HUDEP-2 (cell line): ENCODE measurements around the gene TANK.
"Not testable (repeated sequence)": the region's sequence is repeated elsewhere in the genome, so short reads cannot be mapped to it uniquely, and the experiment has no call there.

Experiments used
- DNase-seq, 76 experiments: peaks; one replicate each; lab custom pipeline; 2025; ENCODE audit not compliant: unreplicated experiment in 76 of 76; lab: John Stamatoyannopoulos, UW

TANK gene

DNA sequence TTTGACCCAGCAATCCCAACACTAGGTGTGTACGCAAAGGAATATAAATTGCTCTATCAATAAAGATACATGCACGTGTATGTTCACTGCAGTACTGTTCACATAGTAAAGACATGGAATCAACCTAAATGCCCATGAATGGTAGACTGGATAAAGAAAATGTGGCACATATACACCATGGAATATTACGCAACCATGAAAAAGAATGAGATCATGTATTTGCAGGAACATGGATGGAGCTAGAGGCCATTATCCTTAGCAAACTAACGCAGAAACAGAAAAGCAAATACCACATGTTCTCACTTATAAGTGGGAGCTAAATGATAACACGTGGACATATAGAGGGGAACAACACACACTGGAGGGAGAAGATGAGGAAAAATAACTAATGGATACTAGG, 27.8 kb upstream of the TANK start:
- not testable (repeated sequence) for DNase-seq

DNA sequence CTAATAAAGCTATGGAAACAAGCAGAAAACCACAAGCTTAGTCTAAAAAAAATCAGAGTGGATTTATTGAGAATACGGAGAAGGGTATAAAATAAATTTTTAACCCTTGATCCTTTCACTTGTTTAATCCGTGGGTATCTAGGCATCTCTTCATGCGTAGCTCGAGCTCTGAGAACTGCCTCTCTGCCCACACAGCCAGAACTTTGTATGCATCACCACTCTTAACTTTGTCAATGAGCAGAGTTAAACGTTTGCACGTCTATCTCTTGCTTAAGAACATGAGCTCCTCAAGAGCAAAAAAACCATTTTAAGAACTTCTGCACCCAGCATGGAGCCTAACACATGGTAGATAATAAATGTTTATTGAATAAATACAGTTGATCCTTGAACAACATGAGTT, 26.9 kb upstream of the TANK start:
- no peak for DNase-seq

DNA sequence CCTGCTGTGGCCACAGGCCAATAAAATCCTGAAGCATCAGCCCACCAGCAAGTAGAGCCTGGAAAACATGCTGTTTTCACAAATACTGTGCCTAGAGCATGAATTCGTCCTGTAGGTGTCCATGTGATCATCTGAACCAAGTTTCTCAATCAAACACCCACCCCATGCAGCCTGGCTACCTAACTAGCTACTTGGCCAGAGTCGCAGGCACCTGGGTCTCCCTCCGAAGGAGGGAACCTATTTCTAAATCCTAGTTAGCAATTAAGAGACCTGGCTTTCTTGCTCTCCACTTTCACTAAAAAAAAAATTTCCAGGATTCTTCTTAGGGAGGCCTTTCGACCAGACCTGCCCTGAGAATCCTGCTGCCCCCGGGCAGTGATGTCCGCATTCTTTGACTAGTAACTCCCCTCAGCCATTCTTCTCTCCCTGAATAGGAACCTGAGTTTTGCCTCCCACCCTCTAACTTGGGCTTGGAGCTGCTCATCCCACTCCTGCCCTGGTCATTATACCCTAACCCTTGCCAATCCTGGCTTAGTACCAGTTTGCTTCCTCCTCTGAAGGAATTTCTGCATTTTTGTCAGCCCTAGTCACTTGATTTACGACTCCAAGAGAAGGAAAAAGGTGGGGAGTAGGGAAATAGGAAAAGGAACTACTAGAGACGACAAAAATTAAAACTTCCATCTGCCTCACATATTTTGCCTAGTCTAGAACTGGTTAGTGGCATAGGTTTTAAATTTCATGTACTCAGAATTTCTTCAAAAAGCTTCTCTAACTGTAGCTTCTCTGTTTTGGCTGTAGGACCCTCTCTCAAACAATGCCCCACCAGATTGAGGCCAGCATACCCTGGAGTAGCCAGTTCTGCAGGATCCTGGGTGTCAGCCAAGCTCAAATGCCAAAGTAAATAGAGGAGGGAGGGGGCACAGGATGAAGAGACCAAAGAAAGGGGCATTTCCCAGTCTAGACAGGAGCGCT, 25.4 kb upstream of the TANK start:
- DNase-seq, result no peak

DNA sequence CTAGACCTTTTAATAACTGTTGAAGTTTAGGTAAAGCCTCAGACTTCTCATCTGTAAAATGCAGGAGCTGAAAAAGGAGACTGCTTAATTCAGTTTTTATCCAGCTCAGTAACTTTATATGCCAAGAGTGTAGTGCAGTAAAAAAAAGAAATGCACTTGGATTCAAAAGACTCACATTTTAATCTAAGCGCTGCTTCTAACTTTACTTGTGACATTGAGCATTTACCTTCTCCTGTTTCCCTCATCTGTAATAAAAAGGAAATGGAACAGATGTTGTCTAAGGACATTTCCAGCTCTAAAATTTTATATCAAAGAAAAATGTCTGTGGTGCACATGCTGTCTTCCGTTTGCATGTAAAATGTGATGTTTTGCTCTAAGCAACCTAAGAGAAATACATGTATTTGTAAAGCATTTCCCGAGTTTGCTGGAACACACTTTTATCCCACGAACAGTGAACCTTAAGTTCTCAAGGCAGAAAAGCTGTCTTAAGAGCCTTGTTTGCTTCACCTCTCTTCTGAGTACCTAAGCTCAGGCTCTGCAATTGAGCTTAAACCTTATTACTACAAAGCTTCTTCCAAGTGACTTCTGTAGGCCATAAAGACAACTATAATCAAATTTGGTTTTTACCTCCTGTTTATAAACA, 24.2 kb upstream of the TANK start:
- no peak for DNase-seq

DNA sequence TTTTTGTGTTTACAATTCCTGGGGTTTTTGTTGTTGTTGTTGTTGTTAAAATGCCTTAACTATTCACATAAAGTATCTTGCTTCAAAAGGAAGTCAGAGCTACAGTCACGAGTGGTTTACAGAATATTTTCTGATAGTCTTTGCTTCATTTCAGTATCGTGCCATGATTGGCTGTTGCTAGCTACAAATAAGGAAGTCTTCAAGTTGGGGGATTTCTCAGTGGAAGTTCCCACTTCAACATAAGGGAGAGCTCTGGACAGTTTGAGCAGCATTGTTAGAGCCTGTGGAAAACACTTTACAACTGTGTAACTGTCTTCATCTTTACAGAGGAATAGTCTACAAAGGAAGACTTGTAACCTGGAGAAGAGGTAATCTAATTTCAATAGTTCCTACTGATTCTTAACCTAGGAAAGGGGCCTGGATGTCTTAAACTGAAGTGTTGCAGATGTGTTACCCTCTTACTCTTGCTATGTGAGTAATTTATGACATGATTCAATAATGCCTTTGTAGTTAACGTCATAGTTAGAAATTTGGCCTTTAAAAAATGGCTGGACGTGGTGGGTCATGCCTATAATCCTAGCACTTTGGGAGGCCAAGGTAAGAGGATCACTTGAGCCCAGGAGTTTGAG, 23.4 kb upstream of the TANK start:
- DNase-seq, result no peak

DNA sequence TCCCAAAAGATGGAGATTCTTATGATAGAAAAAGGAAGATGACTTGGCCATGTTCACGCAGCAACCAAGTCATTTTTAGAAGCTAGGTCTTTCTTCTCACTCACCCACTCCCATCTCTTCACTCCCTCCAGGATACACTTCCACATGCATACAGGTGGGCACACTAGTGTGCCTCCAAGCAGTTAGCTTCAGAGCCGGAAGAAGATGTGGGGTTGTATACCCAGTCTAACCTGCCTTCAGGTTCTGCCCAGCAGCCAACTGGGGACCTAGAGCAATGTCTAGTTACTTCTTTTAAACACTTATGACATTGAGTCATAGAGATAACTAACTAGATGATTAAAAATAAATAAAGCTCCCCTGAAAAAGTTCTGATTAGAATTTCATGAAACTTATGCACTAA, 21.8 kb upstream of the TANK start:
- DNase-seq, result no peak

DNA sequence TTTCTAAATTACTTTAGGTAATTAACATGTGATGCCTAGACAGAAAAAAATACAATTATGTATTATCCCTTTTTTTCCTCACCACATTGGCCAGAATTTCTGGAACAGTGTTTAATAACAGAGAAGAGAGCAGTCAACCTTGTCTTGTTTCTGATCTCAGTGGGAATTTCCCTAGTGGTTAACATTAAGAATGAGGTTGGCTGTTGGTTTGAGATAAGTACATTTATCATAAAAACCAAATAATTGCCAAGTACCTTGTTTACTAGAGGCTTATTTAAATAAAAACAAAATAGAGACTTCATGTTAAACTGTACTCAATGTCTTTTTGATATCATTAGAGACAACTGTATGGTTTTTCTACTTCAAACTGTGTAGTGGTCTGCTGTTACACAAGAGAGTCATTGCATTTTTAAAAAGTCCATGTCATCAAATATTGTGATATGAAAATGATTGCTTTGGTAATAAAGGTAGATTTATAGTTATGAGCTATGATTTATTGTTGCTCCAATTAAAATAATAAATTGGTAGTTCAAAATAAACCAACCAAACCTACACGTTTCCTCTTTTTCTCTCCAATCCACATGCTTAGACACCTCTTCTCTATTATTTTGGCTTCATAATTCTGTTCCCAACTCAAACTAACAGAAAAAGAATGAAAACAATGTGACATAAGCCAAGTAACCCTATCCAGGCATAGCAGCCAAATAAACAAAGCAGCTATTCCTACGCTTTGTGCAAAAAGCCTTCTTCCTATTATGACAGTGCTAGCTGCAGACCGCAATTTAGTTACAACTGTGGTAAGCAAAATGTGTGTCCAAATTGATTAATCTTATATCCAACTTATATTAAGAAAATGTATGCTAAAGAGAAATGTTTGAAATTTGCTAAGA, 20.9 kb upstream of the TANK start:
- no peak for DNase-seq

DNA sequence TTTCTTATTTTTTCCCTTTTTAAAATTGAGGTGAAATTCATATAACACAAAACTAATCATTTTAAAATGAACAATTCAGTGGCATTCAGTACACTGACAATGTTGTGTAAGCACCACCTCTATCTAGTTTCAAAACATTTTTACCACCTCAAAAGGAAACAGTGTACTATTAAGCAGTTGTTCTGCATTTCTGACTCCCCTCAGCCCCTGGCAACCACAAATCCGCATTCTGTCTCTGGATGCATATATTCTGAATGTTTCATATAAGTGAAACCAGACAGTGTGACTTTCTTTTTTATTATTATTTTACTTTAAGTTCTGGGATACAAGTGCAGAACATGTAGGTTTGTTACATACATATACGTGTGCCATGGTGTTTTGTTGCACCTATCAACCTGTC, 19.2 kb upstream of the TANK start:
- DNase-seq, result no peak

DNA sequence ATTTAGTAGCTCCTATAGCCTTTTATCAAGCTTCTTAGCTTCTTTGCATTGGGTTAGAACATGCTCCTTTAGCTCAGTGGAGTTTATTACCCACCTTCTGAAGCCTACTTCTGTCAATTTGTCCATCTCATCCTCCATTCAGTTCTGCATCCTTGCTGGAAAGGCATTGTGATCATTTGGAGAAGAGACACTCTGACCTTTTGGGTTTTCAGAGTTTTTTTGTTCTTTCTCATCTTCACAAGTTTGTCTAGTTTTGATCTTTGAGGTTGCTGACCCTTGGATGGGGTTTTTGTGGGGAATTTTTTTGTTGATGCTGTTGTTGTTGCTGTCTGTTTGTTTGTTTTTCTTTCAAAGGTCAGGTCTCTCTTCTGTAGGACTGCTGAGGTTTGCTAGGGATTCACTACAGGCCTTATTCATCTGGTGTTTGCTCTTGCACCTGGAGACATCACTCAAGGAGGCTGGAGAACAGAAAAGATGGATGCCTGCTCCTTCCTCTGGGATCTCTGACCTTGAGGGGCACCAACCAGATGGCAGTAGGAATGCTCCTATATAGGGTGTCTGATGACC, 13.9 kb upstream of the TANK start:
- DNase-seq, result no peak

DNA sequence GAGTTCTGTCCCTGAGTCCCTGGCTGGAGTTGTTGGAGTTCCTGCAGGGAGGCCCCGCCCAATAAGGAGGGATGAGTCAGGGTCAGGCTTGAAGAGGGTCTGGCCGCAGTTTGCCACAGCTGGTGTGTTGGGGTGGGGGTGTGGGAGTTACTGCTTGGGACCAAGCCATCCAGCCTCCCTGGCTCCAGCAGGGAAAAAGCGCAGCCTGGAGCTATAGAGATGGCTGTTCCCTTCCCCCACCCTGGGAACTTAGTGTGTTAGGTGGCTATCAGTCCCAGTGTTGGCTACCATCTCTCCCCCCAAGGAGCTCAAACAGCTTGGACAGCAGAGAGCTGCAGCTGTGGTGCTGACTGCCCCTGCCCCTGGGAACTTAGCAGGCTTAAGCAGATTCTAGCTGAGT, 13.2 kb upstream of the TANK start:
- DNase-seq, result no peak

DNA sequence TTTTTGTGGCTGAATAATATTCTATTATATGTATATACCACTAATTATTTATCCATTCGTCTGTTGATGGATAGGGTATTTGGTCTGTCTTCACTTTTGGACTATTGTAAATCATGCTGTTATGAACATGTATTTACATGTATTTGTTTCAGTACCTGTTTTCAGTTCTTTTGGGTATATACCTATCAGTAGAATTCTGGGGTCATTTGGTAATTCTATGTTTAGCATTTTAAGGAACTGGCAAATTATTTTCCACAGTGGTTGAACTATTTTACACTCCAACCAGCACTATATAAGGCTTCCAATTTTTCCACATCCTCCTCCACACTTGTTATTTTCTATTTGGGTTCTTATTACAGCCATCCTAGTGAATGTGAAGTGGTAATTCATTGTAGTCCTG, 12.4 kb upstream of the TANK start:
- no peak for DNase-seq

DNA sequence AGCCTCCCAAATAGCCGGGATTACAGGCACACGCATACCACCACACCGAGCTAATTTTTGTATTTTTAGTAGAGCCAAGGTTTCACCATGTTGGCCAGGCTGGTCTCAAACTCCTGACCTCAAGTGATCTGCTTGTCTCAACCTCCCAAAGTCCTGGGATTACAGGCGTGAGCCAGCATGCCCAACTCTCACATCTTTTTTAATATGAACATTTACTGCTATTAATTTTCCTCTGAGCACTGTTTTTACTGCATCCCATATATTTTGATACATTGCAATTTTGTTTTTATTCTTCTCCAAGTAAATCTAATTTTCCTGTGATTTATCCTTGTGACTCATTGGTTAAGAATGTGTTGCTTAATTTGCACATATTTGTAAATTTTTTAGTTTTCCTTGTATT, 9.5 kb upstream of the TANK start:
- DNase-seq, result no peak

DNA sequence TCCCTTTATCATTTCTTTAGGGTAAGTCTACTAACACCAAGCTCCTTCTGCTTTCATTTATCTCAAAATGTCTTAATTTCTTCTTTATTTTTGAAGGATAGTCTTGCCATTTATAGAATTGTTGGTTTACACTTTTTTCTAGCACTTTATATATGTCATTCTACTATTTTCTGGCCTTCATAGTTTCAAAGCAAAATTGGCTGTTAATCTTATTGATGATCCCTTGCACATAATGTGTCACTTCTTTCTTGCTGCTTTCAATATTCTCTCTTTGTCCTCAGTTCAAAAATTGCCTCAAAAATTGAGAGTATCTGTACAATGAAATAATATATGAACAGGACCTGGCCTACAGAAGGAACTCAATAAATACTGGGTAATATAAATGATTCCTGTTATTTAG, 7.9 kb upstream of the TANK start:
- no peak for DNase-seq

DNA sequence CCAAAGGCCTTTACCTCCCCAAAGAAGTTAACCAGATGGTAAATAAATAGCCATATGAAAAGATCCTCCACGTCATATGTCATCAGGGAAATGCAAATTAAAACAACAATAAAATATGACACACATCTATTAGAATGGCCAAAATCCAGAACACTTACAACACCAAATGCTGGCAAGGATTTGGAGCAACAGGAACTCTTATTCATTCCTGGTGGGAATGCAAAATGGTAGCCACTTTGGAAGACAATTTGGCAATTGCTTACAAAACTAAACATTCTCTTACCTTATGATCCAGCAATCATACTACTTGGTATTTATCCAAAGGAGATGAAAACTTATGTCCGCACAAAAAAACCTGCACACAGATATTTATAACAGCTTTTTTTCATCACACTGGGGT, 1.3 kb upstream of the TANK start:
- no peak for DNase-seq

DNA sequence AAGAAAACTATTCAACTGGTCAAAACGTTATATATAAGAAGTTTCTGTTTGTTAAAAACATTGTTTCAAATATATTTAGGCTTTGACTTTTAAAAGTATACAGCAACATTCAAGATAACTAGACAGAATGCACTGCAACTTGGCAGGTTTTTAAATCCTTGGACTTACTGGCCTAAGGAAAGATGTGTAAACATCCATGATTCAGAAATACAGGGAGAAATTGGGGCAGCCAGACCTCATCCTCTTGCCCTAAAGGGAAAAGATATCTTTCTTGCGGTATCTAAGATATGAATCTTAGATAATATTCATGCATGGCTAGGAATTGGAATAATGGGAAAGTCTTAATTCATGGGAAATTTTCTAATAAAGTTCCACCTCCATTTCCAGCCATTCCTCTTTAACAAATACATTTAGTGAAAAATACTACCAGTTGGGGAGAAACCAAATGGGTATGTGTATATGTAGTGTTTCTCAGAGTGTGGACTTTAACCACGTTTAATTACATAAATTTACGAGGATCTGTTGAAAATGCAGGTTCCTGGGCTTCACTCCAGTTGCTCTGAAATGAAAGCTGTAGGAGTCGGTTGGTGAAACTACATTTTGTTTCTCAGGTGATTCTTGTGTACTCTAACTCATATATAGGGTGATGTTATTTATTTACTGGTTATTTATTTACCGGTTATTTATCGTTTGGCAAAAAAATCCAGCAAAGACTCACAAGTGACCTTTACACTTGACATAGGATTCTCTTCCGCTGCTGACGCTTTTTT, 587 bp upstream of the TANK start:
- DNase-seq, result no peak

DNA sequence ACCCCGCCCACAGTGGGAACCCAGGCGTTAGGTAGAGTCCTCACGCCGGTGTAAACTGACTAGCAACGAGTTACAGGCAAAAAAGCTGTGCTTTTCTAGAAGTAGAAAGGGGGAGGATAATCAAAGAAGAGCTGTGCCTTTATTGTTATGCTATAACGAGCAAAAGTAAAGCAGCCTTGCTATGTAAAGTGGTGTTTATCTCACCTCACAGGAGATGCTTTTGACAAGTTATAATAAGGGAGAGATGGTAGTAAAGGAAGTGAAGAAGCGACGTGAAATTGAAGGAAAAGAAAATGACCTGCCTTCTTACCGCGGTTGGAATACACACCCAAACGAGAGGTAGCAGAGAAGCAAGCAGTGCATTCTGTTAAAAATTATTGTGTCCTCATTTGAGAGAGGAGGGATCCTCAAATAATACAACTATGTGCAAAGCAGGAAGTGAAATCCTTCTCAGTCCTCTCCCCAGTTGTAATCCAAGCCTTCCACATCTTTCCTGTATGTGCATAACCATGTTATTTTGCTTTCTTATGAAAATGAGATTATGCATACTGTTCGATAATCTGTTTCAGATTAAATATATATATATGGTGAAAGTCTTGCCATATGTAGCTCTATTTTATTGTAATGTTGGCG, 962 bp downstream of the TANK start:
- peak in 11 of 76 experiments; percentile 4 to 37 (median 13) for DNase-seq

DNA sequence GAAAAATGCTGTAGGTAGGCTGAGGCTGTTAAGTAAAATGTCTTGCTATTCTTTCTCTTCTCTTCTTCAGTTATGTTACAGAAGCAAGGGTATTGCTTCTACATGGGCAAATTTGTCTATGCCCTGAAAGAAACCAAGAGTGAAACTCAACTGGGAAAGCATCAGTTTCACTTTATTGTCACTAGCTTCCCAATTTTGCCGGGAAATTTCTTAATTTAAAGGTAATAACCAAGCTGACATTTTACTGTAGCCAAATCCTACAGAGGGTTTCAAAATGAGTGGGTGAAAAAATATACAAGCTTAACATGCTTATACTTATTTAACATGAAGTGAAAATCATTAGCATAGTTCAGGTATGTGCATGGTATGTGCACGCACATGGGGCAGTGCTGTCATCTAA, 3.2 kb downstream of the TANK start:
- no peak for DNase-seq

DNA sequence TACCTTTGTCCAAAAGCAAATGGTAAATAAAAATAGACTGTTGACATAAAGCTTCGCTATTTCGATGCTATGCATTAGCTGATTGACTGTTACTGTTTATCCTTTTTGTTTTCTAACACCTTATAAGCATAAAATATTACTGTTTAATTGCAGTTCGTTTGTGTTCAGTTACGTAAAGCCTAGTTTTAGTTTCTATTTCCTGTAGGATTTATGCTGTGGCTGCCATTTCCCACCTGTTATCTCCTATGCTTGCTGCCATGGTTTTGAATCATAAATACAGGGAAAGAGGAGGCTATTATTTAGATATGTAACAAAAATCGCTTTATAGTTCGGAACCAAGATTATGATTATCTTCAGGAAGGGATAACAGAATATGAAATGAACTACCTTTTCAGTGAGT, 3.9 kb downstream of the TANK start:
- DNase-seq, result no peak

DNA sequence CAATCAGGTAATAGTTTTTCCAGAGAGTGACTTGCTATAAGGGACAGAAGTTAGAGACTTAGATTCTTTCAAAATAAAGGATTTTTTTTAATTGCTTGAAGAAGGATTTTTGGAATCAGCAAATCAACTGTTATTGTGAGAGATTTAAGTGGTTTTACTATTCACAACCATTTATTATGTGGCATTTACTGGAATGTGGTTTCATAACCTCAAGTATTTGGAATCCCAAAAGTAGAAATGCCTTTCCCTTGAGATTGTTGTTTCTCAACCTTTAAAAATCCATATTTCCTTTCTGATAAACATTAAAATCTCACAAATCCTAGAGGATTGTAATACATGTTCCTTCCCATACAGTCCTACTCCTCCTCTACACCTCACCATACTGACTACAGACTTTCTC, 5.0 kb downstream of the TANK start:
- DNase-seq, result no peak
